Mesenchymal stem cell (in vitro differentiated cells and primary cell): ENCODE results near the gene IGIP.

ENCODE experiments used
- DNase-seq: peaks from one replicate; pipeline ENCODE4 v3.0.0-alpha.2; 2013
- H2AFZ ChIP-seq: one replicate; pipeline ENCODE4 v1.6.1; 2013; ENCODE audit warnings: low read depth, mild to moderate bottlenecking, control low read depth, inconsistent platforms, low read length, moderate library complexity
- H2AK5ac ChIP-seq: 2 replicates; pipeline ENCODE4 v1.6.1; 2013; ENCODE audit warnings: low read length, moderate library complexity, mild to moderate bottlenecking, inconsistent platforms; ENCODE audit not compliant: severe bottlenecking
- H2BK120ac ChIP-seq: one replicate; pipeline ENCODE4 v1.6.1; 2013; ENCODE audit warnings: low read depth, mild to moderate bottlenecking, inconsistent platforms, low read length, moderate library complexity
- H2BK12ac ChIP-seq, 2 experiments: one replicate each; pipeline ENCODE4 v1.6.1; 2013; ENCODE audit warnings: inconsistent platforms in 2 of 2, low read length in 2 of 2, mild to moderate bottlenecking in 2 of 2, moderate library complexity in 2 of 2, control low read depth in 1 of 2
- H2BK15ac ChIP-seq: one replicate; pipeline ENCODE4 v1.6.1; 2013; ENCODE audit warnings: mild to moderate bottlenecking, low read depth, inconsistent platforms; ENCODE audit not compliant: poor library complexity, severe bottlenecking
- H2BK5ac ChIP-seq: 2 replicates; pipeline ENCODE4 v1.6.1; 2013; ENCODE audit warnings: low read depth, mild to moderate bottlenecking, low read length, control low read depth, inconsistent platforms; ENCODE audit not compliant: poor library complexity, severe bottlenecking
- H3K14ac ChIP-seq, 2 experiments: one replicate each; pipeline ENCODE4 v1.6.1; 2013; ENCODE audit warnings: inconsistent platforms in 2 of 2, low read length in 2 of 2, control low read depth in 1 of 2, mild to moderate bottlenecking in 1 of 2, moderate library complexity in 1 of 2
- H3K18ac ChIP-seq, 2 experiments: one replicate each; pipeline ENCODE4 v1.6.1; 2013; ENCODE audit warnings: inconsistent platforms in 2 of 2, low read length in 2 of 2, control low read depth in 1 of 2, low read depth in 1 of 2, mild to moderate bottlenecking in 1 of 2
- H3K23ac ChIP-seq, 2 experiments: one replicate each; pipeline ENCODE4 v1.6.1; 2013; ENCODE audit warnings: inconsistent platforms in 2 of 2, low read length in 2 of 2, mild to moderate bottlenecking in 2 of 2, moderate library complexity in 2 of 2, control low read depth in 1 of 2
- H3K27ac ChIP-seq: 2 replicates; pipeline ENCODE4 v1.5.1; 2013; ENCODE audit warnings: mild to moderate bottlenecking, moderate library complexity, low read length, control low read depth, inconsistent platforms; ENCODE audit not compliant: poor library complexity, severe bottlenecking
- H3K27me3 ChIP-seq, 2 experiments: 2 replicates each; pipeline versions ENCODE4 v1.6.1 to v1.7.0; 2013; ENCODE audit warnings: low read length in 2 of 2, mild to moderate bottlenecking in 2 of 2, moderate library complexity in 2 of 2, control low read depth in 1 of 2, inconsistent platforms in 1 of 2; ENCODE audit not compliant: control insufficient read depth in 1 of 2, insufficient read depth in 1 of 2
- H3K36me3 ChIP-seq, 2 experiments: 2 replicates each; pipeline versions ENCODE4 v1.6.1 to v1.7.0; 2013; ENCODE audit warnings: low read length in 2 of 2, control low read depth in 1 of 2, inconsistent platforms in 1 of 2, low read depth in 1 of 2, mild to moderate bottlenecking in 1 of 2; ENCODE audit not compliant: insufficient read depth in 2 of 2, control insufficient read depth in 1 of 2
- H3K4ac ChIP-seq, 2 experiments: one replicate each; pipeline ENCODE4 v1.6.1; 2013; ENCODE audit warnings: inconsistent platforms in 2 of 2, low read length in 2 of 2, mild to moderate bottlenecking in 2 of 2, moderate library complexity in 2 of 2, control low read depth in 1 of 2, low read depth in 1 of 2
- H3K4me1 ChIP-seq: 2 replicates; pipeline ENCODE4 v1.6.1; 2013; ENCODE audit warnings: low read depth, low read length, control low read depth; ENCODE audit not compliant: control insufficient read depth, insufficient read depth
- H3K4me2 ChIP-seq: 2 replicates; pipeline ENCODE4 v1.6.1; 2013; ENCODE audit warnings: low read length, mild to moderate bottlenecking, inconsistent platforms; ENCODE audit not compliant: poor library complexity, severe bottlenecking
- H3K4me3 ChIP-seq, 2 experiments: 2 replicates each; pipeline versions ENCODE4 v1.5.1 to v1.7.0; 2013; ENCODE audit warnings: low read length in 2 of 2, mild to moderate bottlenecking in 2 of 2, control low read depth in 1 of 2, low read depth in 1 of 2; ENCODE audit not compliant: insufficient read depth in 1 of 2
- H3K79me1 ChIP-seq: replicated peaks from 2 replicates; pipeline ENCODE4 v1.6.1; 2013; ENCODE audit warnings: mild to moderate bottlenecking, control low read depth, low read length, inconsistent platforms; ENCODE audit not compliant: poor library complexity, severe bottlenecking
- H3K9ac ChIP-seq: 2 replicates; pipeline ENCODE4 v1.7.0; 2013; ENCODE audit warnings: mild to moderate bottlenecking, low read length, moderate library complexity
- H3K9me3 ChIP-seq: 2 replicates; pipeline ENCODE4 v1.7.0; 2013; ENCODE audit warnings: mild to moderate bottlenecking, low read length; ENCODE audit not compliant: control insufficient read depth
- H4K8ac ChIP-seq: one replicate; pipeline ENCODE4 v1.6.1; 2013; ENCODE audit warnings: inconsistent platforms, mild to moderate bottlenecking, low read length, moderate library complexity
- H4K91ac ChIP-seq: one replicate; pipeline ENCODE4 v1.6.1; 2013; ENCODE audit warnings: mild to moderate bottlenecking, low read length, inconsistent platforms
- WGBS: methylation state at CpG from one replicate; pipeline ENCODE4 v1.1.7; 2013; ENCODE audit warnings: mixed read lengths; 5-methylcytosine and 5-hydroxymethylcytosine counted together

Gene IGIP

GRCh38 chr5:140175367-140176030, 49.8 kb downstream of the IGIP start:
- peak overlapping the region; percentile 27 for H4K8ac ChIP-seq
- H2BK12ac ChIP-seq = peak overlapping the region in 1 of 2 experiments; percentile 86
- H3K9me3 ChIP-seq = no peaks in the 10 kb centered on the region
- peaks cover 2% of the 10 kb centered on the region for H3K79me1 ChIP-seq
- H3K27me3 ChIP-seq = peaks cover 0 to 22% of the 10 kb centered on the region in 2 experiments
- peak overlapping the region; percentile 65 for H2BK15ac ChIP-seq
- peaks cover 0 to 5% of the 10 kb centered on the region in 2 experiments for H3K36me3 ChIP-seq
- H3K23ac ChIP-seq = peak overlapping the region in 1 of 2 experiments; percentile 86
- H3K4ac ChIP-seq = peak overlapping the region; percentile 59 to 88
- peak overlapping the region; percentile 80 for H3K18ac ChIP-seq
- peak overlapping the region; percentile 97 for H2AFZ ChIP-seq
- H3K27ac ChIP-seq = no peak overlapping the region
- no peak overlapping the region for H2BK5ac ChIP-seq
- H2BK120ac ChIP-seq = peak overlapping the region; percentile 54
- DNase-seq = peak; percentile 80
- H3K9ac ChIP-seq = peak overlapping the region; percentile 97
- H4K91ac ChIP-seq = peak overlapping the region; percentile 34
- WGBS = under 1% methylated on average over 54 of the region's 58 CpGs
- no peak overlapping the region for H2AK5ac ChIP-seq
- peaks cover 6% of the 10 kb centered on the region for H3K4me1 ChIP-seq
- peak overlapping the region in 1 of 2 experiments; percentile 75 for H3K14ac ChIP-seq
- H3K4me3 ChIP-seq = peak overlapping the region; percentile 67 to 82
- peak overlapping the region; percentile 99 for H3K4me2 ChIP-seq

- Histone ChIP-seq H2AFZ (peak overlapping the region; percentile 97), H3K36me3 (peaks cover 0 to 5% of the 10 kb centered on the region in 2 experiments), H3K9ac (peak overlapping the region; percentile 97), H2BK120ac (no peak overlapping the region), H2BK12ac (peak overlapping the region in 1 of 2 experiments; percentile 86), H2BK5ac (no peak overlapping the region), H3K4me2 (peak overlapping the region; percentile 99), H3K27ac (no peak overlapping the region), H3K4ac (peak overlapping the region in 1 of 2 experiments; percentile 64), H3K4me1 (peaks cover 6% of the 10 kb centered on the region), H3K9me3 (no peaks in the 10 kb centered on the region), H3K4me3 (peak overlapping the region; percentile 67 to 82), H3K27me3 (peaks cover 0 to 19% of the 10 kb centered on the region in 2 experiments), H2AK5ac (no peak overlapping the region), H2BK15ac (no peak overlapping the region), H4K8ac (peak overlapping the region; percentile 2), H3K23ac (peak overlapping the region in 1 of 2 experiments; percentile 86), H4K91ac (no peak overlapping the region), H3K14ac (peak overlapping the region in 1 of 2 experiments; percentile 75), H3K18ac (peak overlapping the region; percentile 80), H3K79me1 (peaks cover 2% of the 10 kb centered on the region)
- DNase-seq = no peak
- WGBS = 0% methylated on average over 2 of the region's 4 CpGs
These were observed 50.3 kb downstream of the IGIP start for GRCh38 chr5:140176031-140176387.

DNA sequence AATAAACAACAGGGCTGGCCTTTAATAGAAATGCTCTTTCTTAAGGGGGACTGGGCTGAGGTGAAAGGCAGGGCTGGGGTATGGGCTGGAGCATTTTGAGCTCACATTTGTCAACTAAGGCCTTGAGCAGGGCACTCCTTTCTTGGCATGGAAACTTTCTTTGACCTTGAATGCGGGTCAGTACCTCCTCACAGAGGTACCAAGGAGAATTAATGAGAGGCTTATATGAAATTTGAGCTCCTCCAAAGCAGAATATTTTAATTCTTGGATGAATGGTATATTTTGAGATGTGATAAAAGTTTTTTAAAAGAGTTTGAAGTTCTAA, 52.3 kb downstream of the IGIP start:
- no peak for DNase-seq
- Histone ChIP-seq H4K8ac (no peak overlapping the region), H3K23ac (no peak overlapping the region), H3K27ac (no peak overlapping the region), H3K4me1 (peaks cover 11% of the 10 kb centered on the region), H3K4me2 (no peak overlapping the region), H2BK12ac (no peak overlapping the region), H4K91ac (no peak overlapping the region), H2AK5ac (no peak overlapping the region), H2BK15ac (no peak overlapping the region), H3K4me3 (peak overlapping the region in 1 of 2 experiments; percentile 71), H2BK120ac (no peak overlapping the region), H3K9ac (peak overlapping the region; percentile 97), H2BK5ac (no peak overlapping the region), H3K36me3 (no peaks in the 10 kb centered on the region), H3K4ac (no peak overlapping the region), H3K79me1 (peaks cover 4% of the 10 kb centered on the region), H2AFZ (no peak overlapping the region), H3K18ac (no peak overlapping the region), H3K14ac (no peak overlapping the region), H3K9me3 (no peaks in the 10 kb centered on the region), H3K27me3 (peaks cover 0 to 5% of the 10 kb centered on the region in 2 experiments)
- WGBS = 96% methylated on average over 1 of the region's 1 CpG

DNA sequence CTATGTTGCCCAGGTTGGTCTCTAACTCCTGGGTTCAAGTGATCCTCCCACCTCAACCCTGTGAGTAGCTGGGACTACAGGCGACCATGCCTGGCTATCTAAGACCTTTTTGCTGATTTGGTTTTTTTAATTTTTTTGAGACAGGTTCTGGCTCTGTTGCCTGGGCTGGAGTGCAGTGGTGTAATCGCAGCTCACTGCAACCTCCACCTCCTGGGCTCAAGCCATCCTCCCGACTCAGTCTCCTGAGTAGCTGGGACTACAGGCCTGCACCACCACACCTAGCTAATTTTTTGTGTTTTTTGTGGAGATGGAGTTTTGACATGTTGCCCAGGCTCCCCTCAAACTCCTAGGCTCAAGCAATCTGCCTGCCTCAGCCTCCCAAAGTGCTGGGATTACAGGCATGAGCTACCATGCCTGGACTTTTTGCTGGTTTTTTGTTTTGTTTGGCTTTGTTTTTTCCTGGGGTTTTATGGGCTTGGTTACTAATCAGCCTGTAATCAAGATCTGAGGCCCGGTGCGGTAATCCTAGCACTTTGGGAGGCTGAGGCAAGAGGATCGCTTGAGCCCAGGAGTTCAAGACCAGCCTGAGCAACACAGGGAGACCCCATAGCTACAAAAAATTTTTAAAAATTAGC, 52.9 kb downstream of the IGIP start:
- Histone ChIP-seq H2BK15ac (no peak overlapping the region), H2AFZ (no peak overlapping the region), H3K4me2 (no peak overlapping the region), H2BK120ac (no peak overlapping the region), H2AK5ac (no peak overlapping the region), H3K4me3 (no peak overlapping the region), H3K9ac (peak overlapping the region; percentile 97), H3K27ac (no peak overlapping the region), H2BK12ac (no peak overlapping the region), H3K79me1 (peaks cover 6% of the 10 kb centered on the region), H4K91ac (no peak overlapping the region), H2BK5ac (no peak overlapping the region), H3K9me3 (no peaks in the 10 kb centered on the region), H3K14ac (no peak overlapping the region), H3K27me3 (no peaks in the 10 kb centered on the region), H3K4me1 (peaks cover 11% of the 10 kb centered on the region), H3K18ac (no peak overlapping the region), H3K4ac (no peak overlapping the region), H4K8ac (no peak overlapping the region), H3K23ac (no peak overlapping the region), H3K36me3 (no peaks in the 10 kb centered on the region)
- no peak for DNase-seq
- WGBS = 79% methylated on average over 4 of the region's 6 CpGs
